IMR-90 (cell line): ENCODE data around the gene NCOA7. TPM values are rescaled to one million over a fixed set of nuclear protein-coding genes. Genes with fewer than 3 reads are reported as not detected.
A peak's percentile ranks its signal among the peaks of the same experiment; 100 is the strongest.

Experiments
- ATAC-seq: fragments of 200-7000 bp; cut with Tn5 transposase; 2 replicates; pipeline ENCODE4 v1.9.1; 2020; ENCODE audit warnings: low read depth, mild to moderate bottlenecking, moderate library complexity
- BruUV-seq: library from RNA; stranded (reverse); fragments of 400-500 nt; replicated peaks from 2 replicates; lab custom pipeline; 2021; lab: Mats Ljungman, UMichigan
- CTCF ChIA-PET: fragments of 300-600 bp; formaldehyde crosslinking; extraction: SDS; loops from one replicate; lab custom pipeline; 2021; ENCODE audit warnings: antibody characterized with exemption; lab: Yijun Ruan, JAX
- POLR2A ChIA-PET: fragments of 300-600 bp; sonication (Branson Sonifier 250); formaldehyde crosslinking; loops from one replicate; lab custom pipeline; 2022; ENCODE audit warnings: antibody characterized with exemption; ENCODE audit not compliant: unreplicated experiment; lab: Charles Lee
- DNase-seq: peaks from one replicate; pipeline ENCODE4 v3.0.0; 2013
- H2AFZ ChIP-seq: replicated peaks from 2 replicates; pipeline ENCODE3; 2013; ENCODE audit warnings: low read length, mild to moderate bottlenecking; ENCODE audit not compliant: poor library complexity
- H2AK5ac ChIP-seq: 2 replicates; pipeline ENCODE4 v1.6.1; 2013; ENCODE audit warnings: low read depth, low read length, inconsistent platforms
- H2AK9ac ChIP-seq: replicated peaks from 2 replicates; pipeline ENCODE3; 2013; ENCODE audit warnings: mild to moderate bottlenecking, low read depth, low read length, moderate library complexity; ENCODE audit not compliant: poor library complexity
- H2BK120ac ChIP-seq: 2 replicates; pipeline ENCODE4 v1.6.1; 2013; ENCODE audit warnings: low read depth, low read length, inconsistent platforms
- H2BK15ac ChIP-seq: 3 replicates; pipeline ENCODE4 v1.6.1; 2013; ENCODE audit warnings: low read depth, low read length, inconsistent platforms
- H2BK20ac ChIP-seq: 2 replicates; pipeline ENCODE4 v1.6.1; 2013; ENCODE audit warnings: low read depth, mild to moderate bottlenecking, inconsistent platforms, low read length, moderate library complexity
- H2BK5ac ChIP-seq: 2 replicates; pipeline ENCODE4 v1.6.1; 2013; ENCODE audit warnings: mild to moderate bottlenecking, low read depth, low read length, inconsistent platforms; ENCODE audit not compliant: poor library complexity, severe bottlenecking
- H3K14ac ChIP-seq: replicated peaks from 2 replicates; pipeline ENCODE4 v1.6.1; 2013; ENCODE audit warnings: low read depth, low read length, inconsistent platforms
- H3K18ac ChIP-seq: 2 replicates; pipeline ENCODE4 v1.6.1; 2013; ENCODE audit warnings: low read depth, low read length, control low read depth
- H3K23ac ChIP-seq: 2 replicates; pipeline ENCODE4 v1.6.1; 2013; ENCODE audit warnings: low read depth, low read length, inconsistent platforms
- H3K27ac ChIP-seq: 2 replicates; pipeline ENCODE4 v1.5.1; 2013; ENCODE audit warnings: mild to moderate bottlenecking, control low read depth, low read length; ENCODE audit not compliant: insufficient read depth
- H3K27me3 ChIP-seq: 2 replicates; pipeline ENCODE4 v1.6.1; 2013; ENCODE audit warnings: low read length; ENCODE audit not compliant: control insufficient read depth, insufficient read depth
- H3K36me3 ChIP-seq: 2 replicates; pipeline ENCODE4 v1.6.1; 2013; ENCODE audit warnings: low read length, mixed read lengths; ENCODE audit not compliant: control insufficient read depth, insufficient read depth
- H3K4ac ChIP-seq: 2 replicates; pipeline ENCODE4 v1.6.1; 2013; ENCODE audit warnings: low read depth, low read length, inconsistent platforms
- H3K4me1 ChIP-seq: 2 replicates; pipeline ENCODE4 v1.6.1; 2013; ENCODE audit warnings: low read length, mixed read lengths; ENCODE audit not compliant: control insufficient read depth, insufficient read depth
- H3K4me2 ChIP-seq: 2 replicates; pipeline ENCODE4 v1.6.1; 2013; ENCODE audit warnings: low read depth, mild to moderate bottlenecking, control low read depth, low read length, moderate library complexity
- H3K4me3 ChIP-seq: 2 replicates; pipeline ENCODE4 v1.5.1; 2013; ENCODE audit warnings: low read depth, mild to moderate bottlenecking, control low read depth, low read length, moderate library complexity; ENCODE audit not compliant: insufficient read depth
- H3K56ac ChIP-seq: 2 replicates; pipeline ENCODE4 v1.6.1; 2013; ENCODE audit warnings: low read length, inconsistent platforms; ENCODE audit not compliant: insufficient read depth; ENCODE audit errors: extremely low read depth
- H3K79me1 ChIP-seq, 2 experiments: 2 replicates each; pipeline ENCODE4 v1.6.1; 2013; ENCODE audit warnings: low read length in 2 of 2, inconsistent platforms in 1 of 2, low read depth in 1 of 2
- H3K9ac ChIP-seq: 2 replicates; pipeline ENCODE4 v1.6.1; 2013; ENCODE audit warnings: low read depth, low read length, control low read depth
- H3K9me1 ChIP-seq: 2 replicates; pipeline ENCODE4 v1.6.1; 2013; ENCODE audit warnings: low read length, inconsistent platforms; ENCODE audit not compliant: insufficient read depth
- H3K9me3 ChIP-seq: 2 replicates; pipeline ENCODE4 v1.6.1; 2013; ENCODE audit warnings: low read length; ENCODE audit not compliant: control insufficient read depth, insufficient read depth
- H4K20me1 ChIP-seq: 2 replicates; pipeline ENCODE4 v1.6.1; 2013; ENCODE audit warnings: low read length, inconsistent platforms; ENCODE audit not compliant: insufficient read depth
- H4K5ac ChIP-seq: 2 replicates; pipeline ENCODE4 v1.6.1; 2013; ENCODE audit warnings: mild to moderate bottlenecking, low read depth, low read length, control low read depth
- H4K8ac ChIP-seq, 2 experiments: 2 replicates each; pipeline ENCODE4 v1.6.1; 2013; ENCODE audit warnings: low read depth in 2 of 2, low read length in 2 of 2, control low read depth in 1 of 2, inconsistent platforms in 1 of 2
- H4K91ac ChIP-seq: 2 replicates; pipeline ENCODE4 v1.6.1; 2013; ENCODE audit warnings: low read depth, low read length, inconsistent platforms; ENCODE audit not compliant: insufficient read depth
- BHLHE40 ChIP-seq: fragments of 150-350 bp; IDR thresholded peaks from 2 replicates; pipeline ENCODE4 v1.6.1; 2016; ENCODE audit warnings: mild to moderate bottlenecking, low read depth, low read length
- CEBPB ChIP-seq: IDR thresholded peaks from 2 replicates; pipeline ENCODE4 v1.6.1; 2012; ENCODE audit warnings: low read depth, low read length, improper control_type of control experiment
- CHD1 ChIP-seq: IDR thresholded peaks from 2 replicates; pipeline ENCODE4 v1.6.1; 2012; ENCODE audit warnings: low read depth, low read length, improper control_type of control experiment
- ELK1 ChIP-seq: fragments of 150-350 bp; IDR thresholded peaks from 2 replicates; pipeline ENCODE4 v1.6.1; 2016; ENCODE audit warnings: low read depth, mild to moderate bottlenecking, low read length, moderate library complexity, borderline replicate concordance
- FOS ChIP-seq: fragments of 150-350 bp; IDR thresholded peaks from 2 replicates; pipeline ENCODE4 v1.6.1; 2016; ENCODE audit warnings: low read depth, low read length
- MAFK ChIP-seq: IDR thresholded peaks from 2 replicates; pipeline ENCODE4 v1.6.1; 2012; ENCODE audit warnings: low read depth, low read length, improper control_type of control experiment
- MAZ ChIP-seq: IDR thresholded peaks from 2 replicates; pipeline ENCODE4 v1.6.1; 2012; ENCODE audit warnings: low read depth, mild to moderate bottlenecking, low read length, improper control_type of control experiment, moderate library complexity, borderline replicate concordance
- MXI1 ChIP-seq: IDR thresholded peaks from 2 replicates; pipeline ENCODE4 v1.6.1; 2012; ENCODE audit warnings: low read depth, mild to moderate bottlenecking, low read length, moderate library complexity, borderline replicate concordance
- NFE2L2 ChIP-seq: fragments of 150-350 bp; IDR thresholded peaks from 2 replicates; pipeline ENCODE4 v1.6.1; 2016; ENCODE audit warnings: low read depth, mild to moderate bottlenecking, low read length
- POLR2A ChIP-seq: IDR thresholded peaks from 2 replicates; pipeline ENCODE4 v1.6.1; 2012; ENCODE audit warnings: mild to moderate bottlenecking, low read depth, low read length
- RAD21 ChIP-seq: IDR thresholded peaks from 2 replicates; pipeline ENCODE4 v1.6.1; 2012; ENCODE audit warnings: low read length, improper control_type of control experiment
- RCOR1 ChIP-seq: IDR thresholded peaks from 2 replicates; pipeline ENCODE4 v1.6.1; 2012; ENCODE audit warnings: mild to moderate bottlenecking, low read length, improper control_type of control experiment; ENCODE audit not compliant: insufficient replicate concordance
- RFX5 ChIP-seq: IDR thresholded peaks from 2 replicates; pipeline ENCODE4 v1.8.0; 2012; ENCODE audit warnings: low read depth, mild to moderate bottlenecking, low read length, moderate library complexity
- USF2 ChIP-seq: fragments of 150-350 bp; IDR thresholded peaks from 2 replicates; pipeline ENCODE4 v1.6.1; 2017; ENCODE audit warnings: mild to moderate bottlenecking, antibody characterized with exemption, low read length, low read depth
- WGBS, 2 experiments: methylation state at CpG; one replicate each; pipeline versions ENCODE4 v1.1.5 to v1.1.7; 2013; ENCODE audit warnings: missing lambda C conversion rate in 2 of 2; ENCODE audit not compliant: insufficient read length in 1 of 2; ENCODE audit errors: extremely low coverage in 2 of 2; 5-methylcytosine and 5-hydroxymethylcytosine counted together
- dilution Hi-C: fragments of 300-500 bp; cut with HindIII; formaldehyde crosslinking; loops from one replicate; pipeline ENCODE4 v1.14.3; 2018; ENCODE audit warnings: low sequenced_read_pairs; ENCODE audit not compliant: unreplicated experiment
- in situ Hi-C: fragments of 300-500 bp; cut with MboI; formaldehyde crosslinking; loops from 3 replicates; pipeline ENCODE4 v1.14.3; 2019; ENCODE audit warnings: low sequenced_read_pairs, inconsistent platforms, mixed read lengths
- intact Hi-C: fragments of 100-400 bp; cut with micrococcal nuclease; formaldehyde crosslinking; loops from 2 replicates; pipeline ENCODE4 v1.10.0; 2022
- polyA plus RNA-seq, 3 experiments: library from polyadenylated mRNA; depleted of rRNA; stranded (reverse); fragments of >200 nt; gene quantifications; 2 replicates each; pipeline ENCODE4 v1.2.3, GENCODE V29; 2012; ENCODE audit warnings: low replicate concordance in 1 of 3
- total RNA-seq: library from RNA; depleted of rRNA; stranded (reverse); fragments of >200 nt; gene quantifications from 2 replicates; pipeline ENCODE4 v1.2.3, GENCODE V29; 2012
- TF ChIP-seq, protein P1 (sequence below): conservative IDR thresholded peaks from 2 replicates; pipeline ENCODE4 v1.5.1; 2012; ENCODE audit warnings: mild to moderate bottlenecking, low read depth, low read length, improper control_type of control experiment

Gene NCOA7
- total and polyA plus RNA-seq, 2 of the 4 experiments (the other 2 are of a cell fraction) = 12.6 to 12.9 TPM

DNA sequence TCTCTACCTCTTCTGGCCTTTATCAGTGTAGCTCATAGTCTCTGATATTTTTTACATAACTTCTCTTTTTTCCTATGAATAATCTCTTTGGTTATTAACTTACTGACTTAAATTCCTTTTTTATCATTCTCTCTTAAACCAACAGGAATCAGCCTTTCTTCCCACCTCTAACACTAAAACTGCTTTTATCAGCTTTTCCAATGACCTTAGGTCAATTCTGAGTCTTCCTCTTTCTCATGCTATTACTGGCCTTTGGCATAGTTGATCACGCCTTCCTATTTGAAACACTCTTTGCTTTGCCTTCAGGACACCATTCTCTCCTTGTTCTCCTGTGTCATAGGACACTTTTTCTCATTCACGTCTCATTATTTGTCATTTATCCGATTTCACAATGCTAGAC, 157.7 kb downstream of the NCOA7 start:
- H4K5ac ChIP-seq = no peak overlapping the region
- no peak overlapping the region; the same call in 1 of the 2 replicates for H3K18ac ChIP-seq
- H2BK15ac ChIP-seq = peak overlapping the region; percentile 96
- H3K9ac ChIP-seq = no peak overlapping the region
- ChIA-PET POLR2A (no interaction called here), CTCF (interaction anchor here (1.0 to 1.1 kb wide), 2 partner anchors 8 to 9 kb away, joined by 3 to 5 read pairs; partner anchors contain the start of gene HINT3)
- peak overlapping the region; percentile 72; the same call in 1 of the 2 replicates for H2BK20ac ChIP-seq
- H3K27me3 ChIP-seq = no peaks in the 10 kb centered on the region
- no peak for TF ChIP-seq RFX5
- no peak for TF ChIP-seq RCOR1
- TF ChIP-seq CHD1 = no peak
- TF ChIP-seq, protein P1, sequence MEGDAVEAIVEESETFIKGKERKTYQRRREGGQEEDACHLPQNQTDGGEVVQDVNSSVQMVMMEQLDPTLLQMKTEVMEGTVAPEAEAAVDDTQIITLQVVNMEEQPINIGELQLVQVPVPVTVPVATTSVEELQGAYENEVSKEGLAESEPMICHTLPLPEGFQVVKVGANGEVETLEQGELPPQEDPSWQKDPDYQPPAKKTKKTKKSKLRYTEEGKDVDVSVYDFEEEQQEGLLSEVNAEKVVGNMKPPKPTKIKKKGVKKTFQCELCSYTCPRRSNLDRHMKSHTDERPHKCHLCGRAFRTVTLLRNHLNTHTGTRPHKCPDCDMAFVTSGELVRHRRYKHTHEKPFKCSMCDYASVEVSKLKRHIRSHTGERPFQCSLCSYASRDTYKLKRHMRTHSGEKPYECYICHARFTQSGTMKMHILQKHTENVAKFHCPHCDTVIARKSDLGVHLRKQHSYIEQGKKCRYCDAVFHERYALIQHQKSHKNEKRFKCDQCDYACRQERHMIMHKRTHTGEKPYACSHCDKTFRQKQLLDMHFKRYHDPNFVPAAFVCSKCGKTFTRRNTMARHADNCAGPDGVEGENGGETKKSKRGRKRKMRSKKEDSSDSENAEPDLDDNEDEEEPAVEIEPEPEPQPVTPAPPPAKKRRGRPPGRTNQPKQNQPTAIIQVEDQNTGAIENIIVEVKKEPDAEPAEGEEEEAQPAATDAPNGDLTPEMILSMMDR = no peak
- TF ChIP-seq MAFK = no peak
- TF ChIP-seq NFE2L2 = no peak
- no peak for TF ChIP-seq POLR2A
- no peak for TF ChIP-seq MXI1
- no peak for TF ChIP-seq CEBPB
- no peak for TF ChIP-seq RAD21
- no peak for TF ChIP-seq BHLHE40
- no peak for TF ChIP-seq FOS
- TF ChIP-seq MAZ = no peak
- TF ChIP-seq ELK1 = no peak
- TF ChIP-seq USF2 = no peak
- H3K4me2 ChIP-seq = no peak overlapping the region
- H4K20me1 ChIP-seq = no peaks in the 10 kb centered on the region
- H3K27ac ChIP-seq = no peak overlapping the region
- H3K4ac ChIP-seq = peak overlapping the region; percentile 8; the same call in 1 of the 2 replicates
- no peak for DNase-seq
- H4K91ac ChIP-seq = peak overlapping the region; percentile 70
- dilution Hi-C loops (no loop called here), intact Hi-C loops (loop anchor here (5.0 kb wide), 1 partner anchor 76 kb away; no protein-coding TSS in a partner anchor), in situ Hi-C loops (no loop called here)
- H2BK120ac ChIP-seq = peak overlapping the region; percentile 60
- peak overlapping the region; percentile 69 for H2AK5ac ChIP-seq
- H3K14ac ChIP-seq = no peak overlapping the region
- no peaks in the 10 kb centered on the region for H3K79me1 ChIP-seq
- no peak overlapping the region; the same call in 1 of the 2 replicates for H3K23ac ChIP-seq
- H3K56ac ChIP-seq = no peak overlapping the region
- H2AFZ ChIP-seq = no peak overlapping the region
- H3K4me1 ChIP-seq = peaks cover 22% of the 10 kb centered on the region
- peaks cover 6% of the 10 kb centered on the region for H3K9me1 ChIP-seq
- H4K8ac ChIP-seq = no peak overlapping the region
- no peak overlapping the region for H3K4me3 ChIP-seq
- BruUV-seq = no TSS peak
- 100% methylated on average over 1 of the region's 3 CpGs; no CpG with 5 or more reads in 1 of the 2 experiments for WGBS, 2 experiments
- no peak overlapping the region for H2AK9ac ChIP-seq
- H2BK5ac ChIP-seq = no peak overlapping the region
- no peak for ATAC-seq
- H3K9me3 ChIP-seq = no peaks in the 10 kb centered on the region
- no peaks in the 10 kb centered on the region for H3K36me3 ChIP-seq
